Medulla oblongata (tissue), 1 donor: Measurements from ENCODE around the gene ZKSCAN7.
"Not testable (repeated sequence)": the region's sequence is repeated elsewhere in the genome, so short reads cannot be mapped to it uniquely, and the experiment has no call there.

Experiments
- DNase-seq: peaks from one replicate; pipeline ENCODE4 v3.0.0-alpha.2; 2015; ENCODE audit errors: extremely low spot score

The ZKSCAN7 gene

DNA sequence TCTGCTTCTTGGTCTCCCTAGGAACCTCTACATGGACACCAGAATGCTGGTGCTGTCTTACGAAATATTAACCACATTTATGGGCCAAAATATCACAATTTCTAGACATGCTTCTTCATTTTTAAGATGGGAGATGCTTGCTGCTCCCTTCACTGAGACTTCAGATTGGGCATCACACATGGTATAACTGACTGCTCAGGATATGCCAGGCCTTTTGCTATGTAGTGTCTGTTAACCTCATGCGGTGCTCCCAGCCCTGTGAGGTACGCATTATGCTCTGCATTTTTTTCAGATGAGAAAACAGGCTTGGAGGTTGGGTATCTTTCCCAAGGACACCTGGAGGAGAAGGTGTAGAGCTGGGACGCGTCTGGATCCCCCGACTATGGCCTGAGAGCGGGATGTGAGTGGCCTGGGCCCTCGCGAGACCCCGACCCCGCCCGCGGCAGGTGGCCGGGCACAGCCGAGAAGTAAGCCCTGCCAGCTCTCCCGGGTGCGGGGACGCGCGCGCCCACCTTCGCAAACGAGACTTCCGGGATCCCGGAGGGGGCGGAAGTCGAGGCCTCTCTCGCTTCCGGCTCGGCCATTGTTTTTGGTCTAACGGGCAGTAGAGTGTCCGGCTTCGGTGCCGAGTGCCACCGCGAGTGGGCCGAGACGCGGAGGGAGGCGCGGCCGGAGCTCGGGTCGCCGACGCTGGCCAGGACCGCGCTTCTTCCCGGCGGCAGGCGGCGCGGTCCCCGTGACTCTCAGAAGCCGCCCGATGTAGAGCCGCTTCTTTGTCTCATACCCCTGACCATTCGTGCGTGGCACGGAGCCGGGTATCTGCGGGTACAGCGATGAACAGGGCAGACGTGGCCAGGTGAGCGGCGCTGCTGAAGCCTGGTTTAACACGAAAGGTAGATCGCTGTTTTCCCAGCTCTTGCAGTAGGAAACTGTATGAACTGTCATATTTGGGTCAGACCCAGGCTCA is at the start of gene ZKSCAN7:
Gene ZKSCAN7, plus strand, starts transcription at position 568 of the 967 bp plus-strand sequence. CDS start 1,855 bp downstream, outside the sequence.
- DNase-seq: peak; percentile 45

DNA sequence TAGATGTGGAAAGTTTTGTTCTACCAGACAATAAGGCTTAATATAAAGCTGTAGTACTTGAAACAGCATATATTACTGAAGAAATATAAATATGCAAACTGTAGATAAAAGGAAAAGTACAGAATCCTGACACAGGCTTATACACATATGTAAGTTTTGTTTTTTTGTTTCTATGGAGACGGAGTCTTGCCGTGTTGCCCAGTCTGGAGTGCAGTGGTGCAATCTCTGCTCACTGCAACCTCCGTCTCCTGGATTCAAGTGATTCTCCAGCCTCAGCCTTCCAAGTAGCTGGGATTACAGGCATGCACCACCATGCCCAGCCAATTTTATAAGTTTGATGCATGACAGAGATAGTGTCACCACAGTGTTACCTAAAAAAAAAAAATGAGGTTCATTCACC is 48.4 kb upstream of the ZKSCAN7 start:
- no peak for DNase-seq

DNA sequence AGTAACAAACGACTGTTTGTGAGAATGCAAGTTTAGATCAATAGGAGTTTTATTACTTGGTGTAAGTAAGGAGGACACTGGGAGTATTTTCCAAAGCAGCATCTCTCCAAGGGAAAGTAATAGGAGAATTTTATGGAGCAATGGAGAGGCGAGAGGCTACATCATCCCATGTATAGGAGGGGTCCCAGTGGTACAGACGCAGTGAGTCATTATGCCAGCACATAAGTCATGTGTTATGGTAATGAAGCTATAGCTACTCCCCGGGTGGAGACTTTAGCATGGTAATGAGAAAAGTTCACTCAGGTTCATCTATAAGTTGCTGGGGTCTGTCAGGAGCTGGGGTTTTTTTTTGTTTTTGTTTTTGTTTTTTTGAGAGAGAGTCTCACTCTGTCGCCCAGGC is 48.0 kb upstream of the ZKSCAN7 start:
- no peak for DNase-seq

DNA sequence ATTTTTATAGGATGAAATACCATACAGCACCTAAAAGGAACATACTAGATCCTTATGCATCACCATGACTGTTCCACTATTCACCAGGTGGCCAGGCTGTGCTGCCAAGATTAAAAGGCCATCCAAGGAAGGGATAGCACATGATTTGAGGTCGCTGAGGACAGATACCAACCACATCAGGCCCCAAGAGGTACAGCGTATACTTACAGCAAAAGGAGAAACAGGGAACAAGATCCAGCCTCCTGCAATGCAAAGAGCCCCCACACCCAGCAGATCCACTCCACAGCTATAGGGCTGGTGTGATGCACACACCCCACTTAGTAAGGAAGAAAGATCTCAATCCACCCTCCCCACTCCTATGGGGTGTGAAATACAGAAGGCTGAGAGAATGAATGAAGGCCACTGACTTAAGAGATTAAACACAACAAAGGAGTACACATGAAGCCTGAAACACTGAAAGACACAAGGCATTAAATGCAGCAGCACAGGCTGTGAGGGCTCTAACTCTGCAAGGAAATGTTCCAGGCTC is 45.5 kb upstream of the ZKSCAN7 start:
- peak; percentile 15 for DNase-seq

DNA sequence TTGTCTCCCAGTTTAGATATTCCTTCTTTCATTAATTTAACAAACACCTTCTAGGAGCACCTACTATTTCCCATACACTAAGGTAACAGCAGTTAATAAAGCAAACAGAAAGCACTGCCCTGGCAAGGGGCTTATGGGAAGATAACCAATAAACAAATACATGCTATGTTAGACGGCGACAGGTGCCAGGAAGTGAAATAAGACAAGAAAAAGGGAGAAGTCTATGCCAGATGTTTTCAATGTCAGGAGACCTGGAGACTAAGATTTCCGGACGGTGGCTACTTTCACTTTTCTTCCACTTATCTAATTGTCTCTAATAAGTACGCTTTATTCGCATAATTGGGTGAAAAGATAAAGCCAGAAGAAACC is 45.0 kb upstream of the ZKSCAN7 start:
- peak; percentile 30 for DNase-seq

DNA sequence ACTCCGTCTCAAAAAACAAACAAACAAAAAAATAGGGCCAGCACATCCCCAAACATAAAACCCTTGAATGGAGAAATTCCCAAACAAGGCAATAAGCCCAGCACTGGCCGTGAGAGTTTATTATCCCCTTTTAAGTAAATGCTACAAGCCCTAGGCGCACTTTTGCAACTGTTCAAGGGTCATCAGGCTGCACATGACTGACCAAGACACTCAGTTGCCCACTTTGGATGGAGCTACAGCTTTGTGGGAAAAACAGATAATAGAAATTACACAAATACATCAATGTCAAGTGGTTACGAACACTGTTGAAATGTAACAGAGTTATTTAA is 43.8 kb upstream of the ZKSCAN7 start:
- peak; percentile 8 for DNase-seq

DNA sequence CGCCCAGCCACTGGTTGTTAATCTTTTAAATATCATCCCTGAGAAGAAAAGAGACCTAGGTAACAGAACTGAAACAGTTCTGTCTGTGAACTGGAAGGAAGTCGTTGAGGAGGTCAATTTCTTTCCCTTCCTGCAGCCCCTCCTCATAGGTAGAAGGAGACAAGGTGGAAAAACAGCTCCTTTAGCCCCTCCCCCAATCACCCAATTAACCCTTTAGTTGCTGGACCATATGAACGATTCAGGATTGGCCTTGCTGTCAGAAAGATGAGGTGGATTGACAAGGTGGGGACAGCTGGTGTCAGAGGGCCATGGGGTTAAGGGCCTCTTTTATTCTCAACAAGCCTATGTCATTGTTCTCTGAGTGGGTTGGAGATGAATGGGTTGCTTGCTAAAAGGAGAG is 41.5 kb upstream of the ZKSCAN7 start:
- no peak for DNase-seq

DNA sequence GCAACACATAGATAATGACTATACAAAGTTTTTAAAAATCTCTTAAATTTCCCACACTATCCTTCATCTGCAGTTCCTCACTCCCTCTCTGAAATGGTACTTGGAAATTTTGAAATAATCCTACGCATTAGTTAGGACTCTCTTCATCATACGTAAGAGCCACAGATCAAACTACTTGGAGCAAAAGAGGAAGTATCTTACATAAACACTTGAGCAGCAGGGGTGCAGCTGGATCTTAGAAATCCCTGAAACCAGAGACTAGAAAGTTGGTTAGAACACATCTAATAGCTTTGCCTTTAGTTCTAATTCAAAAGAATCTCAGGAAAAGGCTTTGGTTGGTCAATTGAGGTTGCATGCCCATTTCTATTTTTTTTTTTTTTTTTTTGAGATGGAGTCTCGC is 38.8 kb upstream of the ZKSCAN7 start:
- DNase-seq: no peak

DNA sequence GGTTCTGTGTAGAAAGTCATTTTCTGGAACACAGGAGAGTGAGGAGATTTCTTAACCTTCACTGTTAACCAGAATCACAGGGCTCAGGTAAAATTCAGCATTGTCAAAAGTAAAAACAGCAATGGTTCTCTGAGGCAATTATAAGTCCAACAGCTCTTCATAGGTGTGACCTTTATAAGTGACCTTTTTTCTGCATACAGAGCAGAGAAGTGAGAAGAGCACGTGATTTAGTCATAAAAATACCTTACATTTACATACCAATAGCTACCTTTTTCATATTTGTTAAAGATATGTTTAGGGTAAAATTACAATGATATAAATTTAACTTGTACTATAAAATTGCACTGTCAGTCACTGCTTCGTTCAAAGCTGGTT is 36.2 kb upstream of the ZKSCAN7 start:
- no peak for DNase-seq

DNA sequence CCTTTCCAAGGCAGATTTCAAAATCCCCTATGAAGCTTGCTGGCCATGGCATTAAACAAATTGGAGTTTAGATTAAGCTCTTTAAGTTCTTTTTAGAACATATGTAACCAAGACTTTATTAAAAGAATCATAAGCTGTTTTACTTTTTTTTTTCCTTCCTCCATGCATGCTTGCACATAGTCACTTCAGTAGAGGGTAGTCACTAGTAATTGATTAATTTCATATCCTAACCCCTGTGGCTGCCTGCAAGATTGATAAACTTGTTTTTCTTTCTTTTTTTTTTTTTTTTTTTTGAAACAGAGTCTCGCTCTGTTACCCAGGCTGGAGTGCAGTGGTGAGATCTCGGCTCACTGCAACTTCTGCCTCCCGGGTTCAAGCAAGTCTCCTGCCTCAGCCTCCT is 33.3 kb upstream of the ZKSCAN7 start:
- DNase-seq: no peak

DNA sequence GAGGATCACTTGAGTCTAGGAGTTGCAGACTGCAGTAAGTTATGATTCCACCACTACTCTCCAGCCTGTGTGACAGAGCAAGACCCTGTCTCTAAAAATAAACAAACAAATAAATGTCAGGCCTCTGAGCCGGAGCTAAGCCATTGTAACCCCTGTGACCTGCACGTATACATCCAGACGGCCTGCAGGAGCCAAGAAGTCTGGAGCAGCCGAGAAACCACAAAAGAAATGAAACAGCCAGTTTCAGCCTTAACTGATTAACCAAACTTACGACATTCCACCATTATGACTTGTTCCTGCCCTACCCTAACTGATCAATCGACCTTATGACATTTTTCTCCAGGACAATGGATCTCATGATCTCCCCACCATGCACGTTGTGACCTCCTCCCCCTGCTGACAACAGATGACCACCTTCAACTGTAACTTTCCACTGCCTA is 32.5 kb upstream of the ZKSCAN7 start:
- no peak for DNase-seq

DNA sequence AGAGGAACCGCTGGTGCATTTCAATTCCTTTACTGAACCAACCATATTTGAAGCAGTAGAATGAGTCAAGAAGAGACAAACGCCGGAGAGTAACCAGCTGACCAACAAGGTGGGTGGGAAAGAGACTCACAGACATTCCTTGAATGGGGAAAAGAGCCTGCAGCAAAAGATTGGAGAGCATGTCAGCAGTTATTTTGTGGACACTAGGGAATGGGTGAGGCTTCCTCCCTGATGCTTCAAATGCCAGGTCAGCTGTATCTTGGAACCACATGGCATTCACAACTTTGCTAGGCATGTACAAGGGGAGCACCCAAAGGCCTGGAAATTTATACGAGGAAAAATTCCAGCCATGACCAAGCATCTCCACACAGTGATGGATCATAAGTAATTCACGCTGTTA is 29.9 kb upstream of the ZKSCAN7 start:
- no peak for DNase-seq

DNA sequence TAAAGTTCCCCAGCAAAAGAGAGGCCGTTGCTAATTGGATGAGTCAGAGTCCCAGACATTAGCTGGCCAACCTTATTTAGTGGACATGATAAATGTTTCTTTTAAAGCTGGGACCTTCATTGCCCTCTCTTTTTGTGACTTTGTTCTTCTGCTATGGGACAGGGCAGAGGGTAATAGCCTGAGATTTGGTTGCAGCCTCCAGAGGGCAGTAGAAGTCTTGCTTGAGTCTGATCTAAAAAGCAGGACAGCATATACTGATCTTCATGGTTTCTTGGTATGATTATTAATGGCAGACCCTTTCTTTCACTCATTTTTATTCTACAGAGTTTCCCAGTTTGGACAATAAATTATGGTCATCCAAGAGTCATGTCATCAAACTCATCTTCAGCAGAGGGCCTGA is 25.1 kb upstream of the ZKSCAN7 start:
- no peak for DNase-seq

DNA sequence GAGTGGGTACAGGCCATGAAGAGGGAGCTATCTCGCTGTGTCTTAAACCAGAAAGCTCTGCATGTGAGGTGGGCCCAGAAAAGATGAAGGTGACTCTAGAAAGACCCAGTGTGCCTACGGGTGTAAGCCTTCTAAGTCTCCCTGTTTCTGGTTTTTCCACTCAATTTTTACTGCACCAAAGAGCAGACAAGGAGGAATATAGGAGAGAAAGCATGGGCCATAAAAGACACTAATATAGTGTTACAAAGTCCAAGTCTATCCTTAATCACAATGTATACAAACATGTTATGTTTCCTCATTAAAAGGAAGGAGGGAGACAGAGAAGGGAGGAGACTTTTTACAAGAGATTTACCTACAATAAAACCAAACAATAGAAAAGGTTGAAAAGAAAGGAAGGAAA is 24.1 kb upstream of the ZKSCAN7 start:
- DNase-seq: no peak

DNA sequence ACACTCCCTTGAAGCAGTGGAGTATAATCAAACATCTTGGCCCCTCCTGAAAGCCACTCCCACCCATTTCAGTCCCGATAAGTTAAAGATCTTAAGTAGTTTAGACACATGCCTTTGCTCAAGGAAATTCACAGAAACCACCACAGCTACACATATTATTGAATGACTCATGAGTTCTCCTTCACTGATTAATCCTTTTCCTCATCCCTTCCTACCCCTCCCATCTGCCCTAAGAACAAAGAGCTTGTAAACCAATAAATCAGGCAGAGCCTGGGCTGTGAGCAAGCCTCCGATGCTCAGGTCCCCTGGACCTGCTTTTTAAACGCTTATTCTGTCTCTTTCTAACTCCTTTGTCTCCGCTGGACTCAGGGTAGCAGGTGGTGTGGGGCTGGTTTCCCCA is 20.3 kb upstream of the ZKSCAN7 start:
- not testable (repeated sequence) for DNase-seq

DNA sequence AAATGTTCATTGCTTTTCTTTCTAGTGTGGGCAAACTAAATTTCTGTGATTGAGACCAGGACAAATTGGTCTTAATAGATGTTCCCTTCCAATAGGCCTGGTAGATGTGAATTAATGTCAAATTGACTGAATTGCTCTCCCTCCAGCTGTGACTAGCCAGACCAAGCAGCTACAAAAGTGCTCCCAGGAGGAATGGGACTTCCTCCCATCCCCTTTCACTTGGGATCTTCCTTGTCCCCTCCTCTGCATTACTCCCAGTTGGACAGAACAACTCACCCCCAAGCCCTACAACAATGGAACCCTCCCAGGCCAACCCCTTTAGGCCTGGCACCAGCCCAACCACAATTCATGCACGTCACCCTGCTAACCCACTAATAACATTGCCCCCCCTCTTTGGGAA is 19.6 kb upstream of the ZKSCAN7 start:
- no peak for DNase-seq

DNA sequence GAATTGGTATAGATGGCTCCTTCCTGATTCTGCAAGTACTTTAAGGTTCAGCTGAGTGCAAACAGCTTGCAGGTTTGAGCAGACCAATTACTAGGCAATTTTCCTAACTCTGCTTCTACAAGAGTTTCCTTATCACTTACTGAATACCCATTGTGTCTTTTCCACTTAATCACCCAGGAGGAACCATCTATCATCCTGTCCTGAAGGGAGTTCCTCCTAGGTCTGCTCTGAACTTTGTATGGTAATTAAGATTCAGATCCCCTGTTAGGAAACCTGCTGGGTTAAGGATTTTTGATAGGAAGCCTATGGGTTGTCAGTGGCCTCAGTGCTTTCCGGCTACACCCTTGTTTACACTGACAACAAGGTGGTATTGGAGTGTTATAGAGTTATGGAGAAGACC is 10.2 kb upstream of the ZKSCAN7 start:
- not testable (repeated sequence) for DNase-seq

DNA sequence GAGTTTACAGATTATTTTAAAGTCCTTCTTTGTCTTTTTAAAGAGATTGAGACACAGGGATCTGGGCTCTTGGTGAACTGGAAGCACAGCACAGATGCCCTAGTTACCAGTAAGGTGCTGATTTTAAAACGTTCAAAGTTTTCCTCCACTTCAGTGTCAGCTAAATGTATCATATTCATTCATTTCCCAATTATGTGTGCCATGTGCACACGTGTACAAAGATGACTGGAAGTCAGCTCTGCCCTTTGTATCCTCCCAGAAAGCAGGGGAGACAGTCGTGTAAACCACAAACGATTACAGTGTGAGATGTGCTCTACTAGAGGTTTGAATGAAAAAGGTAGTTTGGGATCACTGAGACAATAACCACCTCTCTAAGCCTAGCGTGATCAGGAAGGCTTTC is 730 bp downstream of the ZKSCAN7 start:
- no peak for DNase-seq

DNA sequence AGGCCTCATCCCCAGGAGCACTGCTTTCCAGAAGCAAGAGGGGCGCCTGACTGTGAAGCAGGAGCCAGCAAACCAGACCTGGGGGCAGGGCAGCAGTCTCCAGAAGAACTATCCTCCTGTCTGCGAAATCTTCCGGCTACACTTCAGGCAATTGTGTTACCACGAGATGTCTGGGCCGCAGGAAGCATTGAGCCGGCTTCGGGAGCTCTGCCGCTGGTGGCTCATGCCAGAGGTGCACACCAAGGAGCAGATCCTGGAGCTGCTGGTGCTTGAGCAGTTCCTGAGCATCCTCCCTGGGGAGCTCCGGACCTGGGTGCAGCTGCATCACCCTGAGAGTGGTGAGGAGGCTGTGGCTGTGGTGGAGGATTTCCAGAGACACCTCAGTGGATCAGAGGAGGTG is 2.1 kb downstream of the ZKSCAN7 start:
- DNase-seq: no peak

DNA sequence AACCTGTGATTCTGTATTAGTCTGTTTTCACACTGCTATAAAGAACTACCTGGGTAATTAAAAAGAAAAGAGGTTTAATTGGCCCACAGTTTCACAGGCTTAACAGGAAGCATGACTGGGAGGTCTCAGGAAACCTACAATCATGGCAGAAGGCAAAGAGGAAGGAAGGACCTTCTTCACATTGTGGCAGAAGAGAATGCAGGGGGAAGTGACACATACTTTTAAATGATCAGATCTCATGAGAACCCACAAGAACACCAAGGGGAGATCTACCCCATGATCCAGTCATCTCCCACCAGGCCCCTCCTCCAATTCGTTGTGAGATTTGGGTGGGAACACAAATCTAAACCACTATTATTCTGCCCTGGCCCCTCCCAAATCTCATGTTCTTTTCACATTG is 6.1 kb downstream of the ZKSCAN7 start:
- no peak for DNase-seq

DNA sequence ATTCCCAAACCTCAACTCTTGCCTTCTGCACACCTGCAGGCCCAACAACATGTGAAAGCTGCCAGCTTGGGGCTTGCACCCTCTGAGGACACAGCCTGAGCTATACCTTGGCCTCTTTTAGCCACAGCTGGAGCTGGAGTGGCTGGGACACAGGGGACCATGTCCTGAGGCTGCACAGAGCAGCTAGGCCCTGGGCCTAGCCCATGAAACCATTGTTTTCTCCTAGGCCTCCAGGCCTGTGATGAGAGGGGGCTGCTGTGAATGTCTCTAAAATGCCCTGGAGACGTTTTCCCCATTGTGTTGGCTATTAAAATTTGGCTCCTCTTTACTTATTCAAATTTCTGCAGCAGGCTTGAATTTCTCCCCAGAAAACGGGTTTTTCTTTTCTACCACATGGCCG is 7.2 kb downstream of the ZKSCAN7 start:
- DNase-seq: no peak

DNA sequence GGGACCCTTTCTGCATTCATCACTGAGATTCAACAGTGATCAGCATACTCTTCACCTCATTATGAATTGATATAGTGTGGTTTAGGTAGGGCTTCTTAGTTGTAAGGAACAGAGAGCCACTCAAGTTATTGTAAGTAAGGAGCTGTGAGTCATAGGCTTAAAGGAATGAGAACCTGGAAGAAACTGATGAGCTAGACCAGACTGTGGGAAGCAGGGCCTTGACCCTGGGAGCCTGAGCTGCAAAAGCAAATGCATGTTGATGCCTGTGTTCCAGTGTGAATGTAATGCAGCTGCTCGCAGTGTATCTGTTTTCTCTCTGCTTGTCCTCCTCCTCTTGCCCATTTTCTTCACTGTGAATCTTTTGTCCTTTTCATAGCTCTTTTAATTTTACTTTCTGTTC is 13.6 kb downstream of the ZKSCAN7 start:
- DNase-seq: no peak

DNA sequence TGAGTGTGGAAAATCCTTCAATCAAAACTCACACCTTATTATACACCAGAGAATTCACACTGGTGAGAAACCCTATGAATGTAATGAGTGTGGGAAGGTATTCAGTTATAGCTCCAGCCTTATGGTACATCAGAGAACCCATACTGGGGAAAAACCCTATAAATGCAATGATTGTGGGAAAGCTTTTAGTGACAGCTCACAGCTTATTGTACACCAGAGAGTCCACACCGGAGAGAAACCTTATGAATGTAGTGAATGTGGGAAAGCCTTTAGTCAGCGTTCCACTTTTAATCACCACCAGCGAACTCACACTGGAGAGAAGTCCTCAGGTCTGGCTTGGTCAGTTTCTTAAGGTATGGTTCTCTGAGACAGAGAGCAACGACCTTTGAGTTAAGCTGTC is 16.0 kb downstream of the ZKSCAN7 start:
- no peak for DNase-seq

DNA sequence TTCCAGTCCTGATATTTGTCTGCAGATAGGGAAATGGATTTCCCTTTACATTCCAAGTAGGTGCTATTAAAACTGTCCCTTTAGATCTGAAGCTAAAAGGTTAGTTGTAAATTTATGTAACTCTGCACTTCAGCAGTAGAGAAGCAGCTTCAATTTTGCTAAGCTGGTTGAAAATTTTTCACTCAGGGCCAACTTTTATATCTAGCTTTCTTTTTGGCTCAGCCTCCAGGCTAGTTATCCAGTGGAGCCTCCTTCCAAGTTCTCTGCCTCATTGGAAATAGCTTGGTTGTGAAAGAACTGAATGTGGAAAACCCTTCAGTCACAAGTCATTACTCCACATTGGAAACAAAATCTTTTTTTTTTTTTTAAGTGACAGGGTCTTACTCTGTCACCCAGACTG is 21.6 kb downstream of the ZKSCAN7 start:
- DNase-seq: no peak
